ENCODE data around the gene AGAP1.

Gene AGAP1

GRCh38 chr2:235920216-235920865 is 426.5 kb downstream of the AGAP1 start:
- no peak for DNase-seq (ENCODE audit: low read depth)

- no peak for DNase-seq (ENCODE audit: low read depth)
Observed at GRCh38 chr2:235921508-235922191, 427.8 kb downstream of the AGAP1 start.

- DNase-seq (ENCODE audit: low read depth): no peak
Observed at GRCh38 chr2:235922839-235923238, 429.0 kb downstream of the AGAP1 start.

GRCh38 chr2:235923859-235924674 is 430.2 kb downstream of the AGAP1 start:
- DNase-seq (ENCODE audit: low read depth): no peak

GRCh38 chr2:235924675-235925063 is 430.8 kb downstream of the AGAP1 start:
- no peak for DNase-seq (ENCODE audit: low read depth)

GRCh38 chr2:235925250-235925919 is 431.5 kb downstream of the AGAP1 start:
- DNase-seq (ENCODE audit: low read depth): no peak

GRCh38 chr2:235926229-235926628 is 432.4 kb downstream of the AGAP1 start:
- no peak for DNase-seq (ENCODE audit: low read depth)

- no peak for DNase-seq (ENCODE audit: low read depth)
Observed at GRCh38 chr2:235928751-235929370, 435.0 kb downstream of the AGAP1 start.

- no peak for DNase-seq (ENCODE audit: low read depth)
Observed at GRCh38 chr2:235930701-235931100, 436.9 kb downstream of the AGAP1 start.

GRCh38 chr2:235931676-235932075 is 437.8 kb downstream of the AGAP1 start:
- DNase-seq (ENCODE audit: low read depth): no peak

- DNase-seq (ENCODE audit: low read depth): no peak
Observed at GRCh38 chr2:235934059-235934773, 440.4 kb downstream of the AGAP1 start.

- no peak for DNase-seq (ENCODE audit: low read depth)
Observed at GRCh38 chr2:235934774-235935484, 441.1 kb downstream of the AGAP1 start.

- no peak for DNase-seq (ENCODE audit: low read depth)
Observed at GRCh38 chr2:235935773-235936172, 441.9 kb downstream of the AGAP1 start.

GRCh38 chr2:235936493-235936892 is 442.6 kb downstream of the AGAP1 start:
- DNase-seq (ENCODE audit: low read depth): no peak

GRCh38 chr2:235937087-235937486 is 443.2 kb downstream of the AGAP1 start:
- no peak for DNase-seq (ENCODE audit: low read depth)

- DNase-seq (ENCODE audit: low read depth): no peak
Observed at GRCh38 chr2:235937526-235937925, 443.7 kb downstream of the AGAP1 start.

GRCh38 chr2:235937936-235938335 is 444.1 kb downstream of the AGAP1 start:
- DNase-seq (ENCODE audit: low read depth): no peak

GRCh38 chr2:235938611-235939010 is 444.8 kb downstream of the AGAP1 start:
- no peak for DNase-seq (ENCODE audit: low read depth)

GRCh38 chr2:235939471-235939870 is 445.6 kb downstream of the AGAP1 start:
- DNase-seq (ENCODE audit: low read depth): no peak

- DNase-seq (ENCODE audit: low read depth): no peak
Observed at GRCh38 chr2:235940330-235940729, 446.5 kb downstream of the AGAP1 start.

GRCh38 chr2:235944591-235944990 is 450.7 kb downstream of the AGAP1 start:
- DNase-seq (ENCODE audit: low read depth): no peak
